ENCODE data around the gene NAPEPLD. TPM values are rescaled to one million over a fixed set of nuclear protein-coding genes. Genes with fewer than 3 reads are reported as not detected.

Gene NAPEPLD
- total and polyA plus RNA-seq, 5 donors, result 4.1 to 12.5 (median 7.4) TPM

DNA sequence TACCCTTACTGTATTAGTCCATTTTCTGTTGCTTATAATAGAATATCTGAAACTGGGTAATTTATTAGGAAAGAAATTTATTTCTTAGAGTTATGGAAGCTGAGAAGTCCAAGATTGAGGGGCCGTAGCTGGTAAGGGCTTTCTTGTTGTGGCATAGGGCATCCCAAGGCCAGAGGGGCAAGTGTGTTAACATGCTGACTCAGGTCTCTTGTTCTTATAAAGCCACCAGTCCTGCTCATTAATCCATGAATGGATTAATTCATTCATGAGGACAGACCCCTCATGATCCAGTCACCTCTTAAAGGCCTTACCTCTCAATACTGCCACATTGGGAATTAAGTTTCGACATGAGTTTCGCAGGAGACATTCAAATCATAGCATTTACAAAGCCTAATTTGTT, 71.6 kb downstream of the NAPEPLD start:
- no peak overlapping the region for H3K27ac ChIP-seq (ENCODE audit: low read length)
- H3K9me3 ChIP-seq (ENCODE audit: control insufficient read depth, low read length), result no peaks in the 10 kb centered on the region
- no peaks in the 10 kb centered on the region for H3K4me1 ChIP-seq (ENCODE audit: control insufficient read depth, insufficient read depth, low read length)
- ATAC-seq (no peak), DNase-seq (no peak)
- 98% methylated on average over 3 of the region's 3 CpGs for WGBS
- H3K27me3 ChIP-seq (ENCODE audit: control insufficient read depth, insufficient read depth), result no peaks in the 10 kb centered on the region
- no peak overlapping the region for H3K4me3 ChIP-seq (ENCODE audit: low read length)
- intact Hi-C loops (cut with DNase I), result no loop called here

DNA sequence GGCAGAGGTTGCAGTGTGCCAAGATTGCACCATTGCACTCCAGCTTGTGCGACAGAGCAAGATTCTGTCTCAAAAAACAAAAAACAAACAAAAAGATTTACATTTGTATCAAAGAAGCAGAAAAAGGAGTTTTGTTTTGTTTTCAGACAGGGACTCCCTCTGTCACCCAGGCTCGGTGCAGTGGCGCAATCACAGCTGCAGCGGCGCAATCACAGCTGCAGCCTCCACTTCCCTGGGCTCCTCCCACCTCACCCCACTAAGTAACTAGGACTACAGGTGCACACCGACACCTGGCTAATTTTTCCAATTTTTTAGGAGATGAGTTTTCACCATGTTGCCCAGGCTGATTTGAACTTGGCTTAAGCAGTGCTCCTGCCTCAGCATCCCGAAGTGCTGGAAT, 72.1 kb downstream of the NAPEPLD start:
- DNase-seq, result no peak
- Histone ChIP-seq H3K27me3 (ENCODE audit: control insufficient read depth, insufficient read depth) (no peaks in the 10 kb centered on the region), H3K4me1 (ENCODE audit: control insufficient read depth, insufficient read depth, low read length) (no peaks in the 10 kb centered on the region), H3K27ac (ENCODE audit: low read length) (no peak overlapping the region), H3K9me3 (ENCODE audit: control insufficient read depth, low read length) (no peaks in the 10 kb centered on the region), H3K4me3 (ENCODE audit: low read length) (no peak overlapping the region)
- intact Hi-C loops (cut with DNase I), result no loop called here
- WGBS, result 90% methylated on average over 7 of the region's 7 CpGs
- no peak for ATAC-seq

DNA sequence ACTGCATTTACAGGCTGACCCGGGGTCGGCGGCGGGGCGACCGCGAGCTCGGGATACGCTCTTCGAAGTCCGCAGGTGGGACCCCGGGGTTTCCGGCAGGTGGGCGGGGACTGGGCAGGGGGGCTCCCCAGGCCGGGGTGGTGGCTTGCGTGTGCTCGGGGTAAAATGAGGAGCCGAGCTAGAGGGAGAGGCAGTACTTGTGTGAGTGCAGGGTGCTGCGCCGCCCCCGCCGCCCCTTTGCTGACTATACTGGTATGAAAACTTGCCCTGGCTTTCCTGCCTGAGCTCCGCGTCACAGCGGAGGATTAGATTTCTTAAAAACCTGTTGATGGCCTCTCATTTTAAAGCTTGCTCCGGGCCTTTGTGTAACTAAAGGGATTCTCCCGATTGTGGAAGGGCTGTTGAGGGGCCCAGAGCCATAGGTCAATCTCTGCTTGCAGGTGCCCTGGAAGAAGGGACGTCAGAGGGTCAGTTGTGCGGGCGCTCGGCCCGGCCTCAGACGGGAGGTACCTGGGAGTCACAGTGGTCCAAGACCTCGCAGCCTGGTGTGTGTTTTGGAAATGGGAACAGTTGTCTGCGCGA, 73.5 kb downstream of the NAPEPLD start:
- 2% methylated on average over 36 of the region's 36 CpGs for WGBS
- H3K27ac ChIP-seq (ENCODE audit: low read length), result peak overlapping the region; percentile 65
- H3K9me3 ChIP-seq (ENCODE audit: control insufficient read depth, low read length), result no peaks in the 10 kb centered on the region
- ATAC-seq (peak; percentile 24), DNase-seq (peak; percentile 55 to 82 (median 80))
- H3K4me1 ChIP-seq (ENCODE audit: control insufficient read depth, insufficient read depth, low read length), result no peaks in the 10 kb centered on the region
- no peaks in the 10 kb centered on the region for H3K27me3 ChIP-seq (ENCODE audit: control insufficient read depth, insufficient read depth)
- intact Hi-C loops (cut with DNase I), result no loop called here
- H3K4me3 ChIP-seq (ENCODE audit: low read length), result peak overlapping the region; percentile 75

DNA sequence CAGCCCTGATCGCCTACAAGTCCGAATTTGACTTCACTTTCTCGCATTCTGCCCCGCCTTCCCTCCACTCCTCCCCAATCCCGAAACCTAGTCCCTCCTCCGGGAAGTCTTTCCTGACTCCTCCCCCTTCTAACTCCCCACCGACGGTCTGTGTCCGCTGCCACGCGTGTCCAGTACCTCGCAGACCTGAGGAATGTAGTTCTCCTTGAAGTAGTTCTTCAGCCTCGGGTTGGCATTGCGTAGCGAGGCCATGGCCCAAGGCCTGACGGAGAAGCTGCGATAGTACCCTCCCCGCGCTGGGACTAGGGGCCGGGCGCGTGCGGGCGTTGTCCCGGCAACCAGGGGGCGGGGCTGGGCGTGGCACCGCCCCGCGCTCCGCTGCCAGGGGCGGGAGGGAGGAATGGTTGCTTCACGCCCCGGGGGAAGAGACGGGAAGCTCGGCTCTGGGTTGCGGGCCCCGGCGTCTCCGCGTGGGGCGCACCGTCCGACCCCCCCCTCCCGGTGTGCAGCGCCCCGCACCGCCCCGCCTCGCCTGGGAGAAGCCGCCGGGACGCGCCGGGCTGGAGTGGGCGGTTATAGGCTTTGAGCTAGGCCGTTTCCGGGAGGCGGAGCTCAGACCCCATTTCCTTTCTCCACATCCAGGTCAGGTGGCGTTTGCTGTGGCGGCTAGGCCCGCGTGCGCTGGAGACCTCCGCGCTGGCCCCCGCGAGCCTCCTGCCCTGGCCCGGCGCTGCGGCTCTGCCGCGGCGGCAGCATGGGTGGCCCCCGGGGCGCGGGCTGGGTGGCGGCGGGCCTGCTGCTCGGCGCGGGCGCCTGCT, 74.2 kb downstream of the NAPEPLD start, which contains the start of the genes ARMC10 and FBXL13:
ARMC10 (plus strand) TSS at position 622 of the 818 bp plus-strand sequence; CDS start at position 755, 133 bp downstream.
FBXL13 (minus strand) TSS at position 278 of the 818 bp plus-strand sequence.
- Histone ChIP-seq H3K27me3 (ENCODE audit: control insufficient read depth, insufficient read depth) (no peaks in the 10 kb centered on the region), H3K4me1 (ENCODE audit: control insufficient read depth, insufficient read depth, low read length) (no peaks in the 10 kb centered on the region), H3K9me3 (ENCODE audit: control insufficient read depth, low read length) (no peaks in the 10 kb centered on the region), H3K4me3 (ENCODE audit: low read length) (peak within 1 kb of the TSS; percentile 75), H3K27ac (ENCODE audit: low read length) (peak within 1 kb of the TSS; percentile 69)
- ATAC-seq (peak; percentile 98), DNase-seq (peak; percentile 89 to 96 (median 96))
- WGBS, result under 1% methylated on average over 83 of the region's 83 CpGs
- intact Hi-C loops (cut with DNase I), result no loop called here

DNA sequence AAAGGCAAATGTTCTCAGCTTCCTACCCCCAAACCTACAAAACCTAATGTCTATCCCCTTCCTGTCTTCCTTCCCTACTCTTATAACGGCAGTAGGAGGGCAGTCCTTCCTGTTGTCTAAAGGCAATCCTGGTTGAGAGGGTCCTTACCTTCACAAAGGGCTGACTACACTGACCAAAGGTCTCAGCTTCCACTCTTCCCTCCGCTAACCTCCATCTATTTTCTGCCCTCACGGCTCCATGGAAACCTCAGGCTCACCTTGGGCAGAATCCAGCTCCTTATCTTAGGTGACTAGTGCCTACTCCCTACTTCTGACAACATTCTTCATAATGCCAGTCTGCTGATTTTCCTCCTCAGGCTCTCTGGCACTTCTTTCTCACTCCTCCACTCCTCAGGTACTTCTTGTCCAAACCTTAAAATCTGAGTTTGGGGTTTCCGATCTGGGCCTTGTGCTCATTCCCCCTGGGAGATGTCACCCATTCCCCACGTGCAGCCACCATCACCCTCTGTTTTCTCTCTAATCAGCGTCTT, 74.8 kb downstream of the NAPEPLD start:
- H3K4me1 ChIP-seq (ENCODE audit: control insufficient read depth, insufficient read depth, low read length), result no peaks in the 10 kb centered on the region
- 11% methylated on average over 6 of the region's 6 CpGs for WGBS
- intact Hi-C loops (cut with DNase I), result no loop called here
- peak overlapping the region; percentile 75 for H3K4me3 ChIP-seq (ENCODE audit: low read length)
- peak overlapping the region; percentile 56 for H3K27ac ChIP-seq (ENCODE audit: low read length)
- ATAC-seq (no peak), DNase-seq (no peak)
- no peaks in the 10 kb centered on the region for H3K27me3 ChIP-seq (ENCODE audit: control insufficient read depth, insufficient read depth)
- no peaks in the 10 kb centered on the region for H3K9me3 ChIP-seq (ENCODE audit: control insufficient read depth, low read length)

DNA sequence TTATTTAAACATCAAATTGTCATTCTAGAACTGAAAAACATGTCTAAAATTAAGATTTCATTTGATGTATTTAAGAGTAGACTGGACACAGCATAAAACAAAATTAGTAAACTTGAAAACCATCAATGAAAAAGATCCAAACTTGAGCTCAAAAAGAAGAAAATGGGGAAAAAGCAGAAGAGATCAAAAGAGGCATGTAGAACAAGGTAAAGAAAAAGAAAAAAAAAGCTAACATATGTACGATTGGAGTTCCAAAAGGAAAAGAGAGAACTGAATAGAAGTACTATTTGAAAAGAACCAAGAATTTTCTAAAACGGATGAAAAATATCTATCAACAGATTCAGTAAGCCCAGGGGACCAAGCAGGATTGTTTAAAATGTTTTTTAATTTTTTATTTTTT, 77.9 kb downstream of the NAPEPLD start:
- DNase-seq, result no peak
- no peaks in the 10 kb centered on the region for H3K27me3 ChIP-seq (ENCODE audit: control insufficient read depth, insufficient read depth)
- H3K4me1 ChIP-seq (ENCODE audit: control insufficient read depth, insufficient read depth, low read length), result no peaks in the 10 kb centered on the region
- intact Hi-C loops (cut with DNase I), result no loop called here
- no peaks in the 10 kb centered on the region for H3K9me3 ChIP-seq (ENCODE audit: control insufficient read depth, low read length)
- 75% methylated on average over 2 of the region's 2 CpGs for WGBS
- no peak for ATAC-seq
- no peak overlapping the region for H3K27ac ChIP-seq (ENCODE audit: low read length)
- no peak overlapping the region for H3K4me3 ChIP-seq (ENCODE audit: low read length)

DNA sequence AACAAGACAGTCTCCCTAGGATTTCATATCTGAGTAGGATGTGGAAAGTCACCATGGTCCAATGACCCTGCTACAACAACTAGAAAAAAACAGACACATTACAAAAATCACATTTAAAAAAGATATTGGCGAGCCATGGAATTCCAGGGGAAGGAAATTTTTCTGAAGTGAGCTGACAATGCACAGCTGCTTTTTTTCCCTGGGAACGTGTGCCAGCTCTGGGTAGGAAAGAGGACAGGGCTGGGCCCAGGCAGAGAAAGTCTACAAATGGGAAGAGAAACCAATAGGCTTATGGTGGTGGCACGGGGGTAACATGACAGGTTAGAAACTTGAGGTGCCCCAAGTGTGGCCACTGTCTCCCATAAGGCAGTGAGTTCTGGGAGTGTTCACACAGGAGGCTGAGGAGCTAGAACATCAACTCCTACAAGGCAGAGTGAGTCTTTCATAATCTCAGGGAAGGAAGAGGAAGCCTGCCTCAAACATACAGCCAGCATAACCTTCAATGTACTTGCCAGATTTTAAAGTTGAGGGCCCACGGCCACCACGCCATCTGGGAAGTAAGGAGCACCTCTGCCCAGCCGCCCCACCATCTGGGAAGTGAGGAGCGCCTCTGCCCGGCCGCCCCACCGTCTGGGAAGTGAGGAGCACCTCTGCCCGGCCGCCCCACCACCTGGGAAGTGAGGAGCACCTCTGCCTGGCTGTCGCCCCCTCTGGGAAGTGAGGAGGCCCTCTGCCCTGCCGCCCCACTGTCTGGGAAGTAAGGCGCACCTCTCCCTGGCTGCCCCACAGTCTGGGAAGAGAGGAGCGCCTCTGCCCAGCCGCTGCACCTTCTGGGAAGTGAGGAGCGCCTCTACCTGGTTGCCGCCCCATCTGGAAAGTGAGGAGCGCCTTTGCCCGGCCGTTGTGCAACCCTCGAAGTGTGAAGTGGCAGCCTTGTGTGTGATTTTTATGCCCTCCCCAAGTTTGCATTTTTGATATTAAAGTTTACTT, 80.2 kb downstream of the NAPEPLD start:
- peak in 1 of 3 donors; percentile 41 for DNase-seq
- WGBS, result 91% methylated on average over 23 of the region's 23 CpGs
- H3K4me3 ChIP-seq (ENCODE audit: low read length), result no peak overlapping the region
- no peak for ATAC-seq
- no peaks in the 10 kb centered on the region for H3K27me3 ChIP-seq (ENCODE audit: control insufficient read depth, insufficient read depth)
- H3K9me3 ChIP-seq (ENCODE audit: control insufficient read depth, low read length), result no peaks in the 10 kb centered on the region
- no peak overlapping the region for H3K27ac ChIP-seq (ENCODE audit: low read length)
- H3K4me1 ChIP-seq (ENCODE audit: control insufficient read depth, insufficient read depth, low read length), result no peaks in the 10 kb centered on the region
- intact Hi-C loops (cut with DNase I), result loop anchor here in 1 of 4 donors (10.0 kb wide), 1 partner anchor 314 kb away; no protein-coding TSS in a partner anchor

DNA sequence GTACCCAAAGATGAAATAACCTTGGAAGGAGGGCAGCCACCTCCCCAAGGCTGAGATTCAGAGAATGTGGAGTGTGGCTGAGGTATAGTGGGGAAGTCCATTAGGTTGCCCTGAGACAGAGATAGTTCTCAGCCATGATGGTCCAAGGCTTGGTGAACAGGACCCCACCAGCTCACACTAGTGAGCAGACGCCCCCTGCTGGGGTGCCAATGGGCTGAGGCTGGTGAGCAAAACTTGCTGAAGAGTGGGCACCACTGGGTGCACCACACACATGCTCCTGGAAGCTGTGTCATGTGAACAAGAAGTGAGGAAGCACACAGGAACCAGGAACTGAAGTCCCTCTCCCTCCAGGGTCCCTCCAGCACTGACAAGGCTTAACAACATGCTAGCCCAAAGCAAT, 83.2 kb downstream of the NAPEPLD start:
- no peaks in the 10 kb centered on the region for H3K27me3 ChIP-seq (ENCODE audit: control insufficient read depth, insufficient read depth)
- ATAC-seq (no peak), DNase-seq (peak; percentile 31 to 77 (median 72))
- no peaks in the 10 kb centered on the region for H3K4me1 ChIP-seq (ENCODE audit: control insufficient read depth, insufficient read depth, low read length)
- intact Hi-C loops (cut with DNase I), result loop anchor here in 1 of 4 donors (10.0 kb wide), 1 partner anchor 311 kb away; no protein-coding TSS in a partner anchor
- 17% methylated on average over 1 of the region's 1 CpG for WGBS
- no peak overlapping the region for H3K27ac ChIP-seq (ENCODE audit: low read length)
- no peak overlapping the region for H3K4me3 ChIP-seq (ENCODE audit: low read length)
- no peaks in the 10 kb centered on the region for H3K9me3 ChIP-seq (ENCODE audit: control insufficient read depth, low read length)

DNA sequence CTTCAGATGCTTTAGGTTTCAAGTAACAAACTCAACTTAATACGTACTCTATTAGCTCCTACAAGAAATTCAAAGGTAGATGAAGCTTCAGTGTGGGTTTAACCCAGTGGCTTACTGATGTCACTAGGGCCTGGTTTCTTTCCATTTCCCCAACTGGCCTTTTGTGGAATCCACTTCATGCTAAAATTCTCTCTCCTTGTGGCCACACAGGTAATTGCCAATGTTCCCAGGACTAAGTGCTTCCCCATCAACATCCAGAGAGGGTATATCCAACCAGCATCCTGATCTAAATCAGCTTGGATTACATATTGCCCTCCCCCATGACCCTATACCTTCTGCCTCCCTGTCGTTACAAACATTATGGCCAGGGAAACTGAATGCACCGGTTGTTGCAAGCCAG, 85.0 kb downstream of the NAPEPLD start:
- intact Hi-C loops (cut with DNase I), result loop anchor here in 1 of 4 donors (10.0 kb wide), 1 partner anchor 309 kb away; no protein-coding TSS in a partner anchor
- ATAC-seq (no peak), DNase-seq (no peak)
- 85% methylated on average over 3 of the region's 3 CpGs for WGBS
- no peak overlapping the region for H3K4me3 ChIP-seq (ENCODE audit: low read length)
- no peaks in the 10 kb centered on the region for H3K4me1 ChIP-seq (ENCODE audit: control insufficient read depth, insufficient read depth, low read length)
- no peak overlapping the region for H3K27ac ChIP-seq (ENCODE audit: low read length)
- no peaks in the 10 kb centered on the region for H3K9me3 ChIP-seq (ENCODE audit: control insufficient read depth, low read length)
- no peaks in the 10 kb centered on the region for H3K27me3 ChIP-seq (ENCODE audit: control insufficient read depth, insufficient read depth)

DNA sequence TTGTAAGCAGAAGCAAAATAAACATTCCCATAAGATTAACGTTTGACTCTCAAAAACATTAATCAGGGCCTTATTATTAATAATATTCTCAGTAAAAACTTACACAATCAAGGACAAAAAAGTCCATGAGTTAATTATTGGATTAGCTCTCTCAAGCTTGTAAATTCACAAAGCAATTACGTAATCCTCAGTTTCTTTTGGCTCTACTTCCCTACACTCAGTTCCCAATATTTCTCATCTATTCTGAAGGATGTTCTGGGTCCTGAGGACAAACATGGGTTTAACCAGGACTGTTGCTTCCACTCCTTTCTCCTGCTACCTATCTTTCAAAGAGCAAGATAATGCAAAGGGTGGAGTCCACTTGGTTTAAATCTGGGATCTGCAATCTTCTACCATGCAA, 89.4 kb downstream of the NAPEPLD start:
- H3K27ac ChIP-seq (ENCODE audit: low read length), result no peak overlapping the region
- no peaks in the 10 kb centered on the region for H3K27me3 ChIP-seq (ENCODE audit: control insufficient read depth, insufficient read depth)
- no peaks in the 10 kb centered on the region for H3K4me1 ChIP-seq (ENCODE audit: control insufficient read depth, insufficient read depth, low read length)
- DNase-seq (no peak), ATAC-seq (peak in 1 of 2 donors; percentile 54)
- 44% methylated on average over 2 of the region's 2 CpGs for WGBS
- intact Hi-C loops (cut with DNase I), result no loop called here
- H3K9me3 ChIP-seq (ENCODE audit: control insufficient read depth, low read length), result no peaks in the 10 kb centered on the region
- H3K4me3 ChIP-seq (ENCODE audit: low read length), result no peak overlapping the region

Data from right cardiac atrium (tissue), 5 donors.